Adrenal gland (tissue), 12 donors: Measurements from ENCODE around the gene MVB12B. TPM values are rescaled to one million over a fixed set of nuclear protein-coding genes. Genes with fewer than 3 reads are reported as not detected.

Source experiments
- DNase-seq, 7 donors: peaks; one replicate each; pipeline ENCODE4 v3.0.0-alpha.2; 2019 to 2020
- H3K27ac ChIP-seq, 5 donors: fragments of 200-600 bp; sonication (generic) in 4 of 5; 1 replicate in 3 of 5; 2 replicates in 2 of 5; pipeline versions ENCODE4 v1.5.1 to v1.8.0; 2016 to 2020; ENCODE audit warnings: mild to moderate bottlenecking in 1 of 5
- H3K27me3 ChIP-seq: fragments of 200-600 bp; 2 replicates; pipeline ENCODE4 v1.8.0; 2021
- H3K36me3 ChIP-seq, 2 donors: fragments of 200-600 bp; replicated peaks in 1 of 2; 1 replicate in 1 of 2; 2 replicates in 1 of 2; pipeline versions ENCODE4 v1.5.1 to v1.8.0; 2018 to 2022
- H3K4me1 ChIP-seq, 2 donors: fragments of 200-600 bp; replicated peaks in 1 of 2; 1 replicate in 1 of 2; 2 replicates in 1 of 2; pipeline versions ENCODE4 v1.5.1 to v1.8.0; 2018 to 2021
- H3K4me3 ChIP-seq, 4 donors: fragments of 200-600 bp; sonication (generic) in 3 of 4; one replicate each; pipeline ENCODE4 v1.5.1; 2016 to 2018
- H3K9me3 ChIP-seq, 3 donors: fragments of 200-600 bp; sonication (generic) in 1 of 3; replicated peaks in 1 of 3; 1 replicate in 2 of 3; 2 replicates in 1 of 3; pipeline versions ENCODE4 v1.5.1 to v1.8.0; 2016 to 2021
- CTCF ChIP-seq, 6 experiments: fragments of 450-650 bp in 4 of 6; fragments of 200-600 bp in 2 of 6; sonication (generic) in 1 of 6; IDR thresholded peaks; 1 replicate in 5 of 6; 2 replicates in 1 of 6; pipeline versions ENCODE4 v1.5.1 to v1.8.0; 2016 to 2021; ENCODE audit warnings: antibody characterized with exemption in 6 of 6, mild to moderate bottlenecking in 2 of 6, moderate library complexity in 1 of 6
- POLR2A ChIP-seq, 2 donors: fragments of 450-650 bp; IDR thresholded peaks; one replicate each; pipeline ENCODE4 v1.6.1; 2017; ENCODE audit warnings: antibody characterized with exemption in 2 of 2, mild to moderate bottlenecking in 2 of 2, moderate library complexity in 1 of 2
- WGBS, 4 donors: extraction: QIAGEN DNeasy Blood & Tissue Kit in 2 of 4; methylation state at CpG; one replicate each; pipeline versions ENCODE4 v1.1.5 to v1.1.7; 2013 to 2017; 5-methylcytosine and 5-hydroxymethylcytosine counted together
- intact Hi-C, 2 donors: fragments of 100-400 bp; cut with DNase I; formaldehyde crosslinking; loops; one replicate each; pipeline versions ENCODE4 v1.14.1 to v1.15.0; 2022 to 2023
- polyA plus RNA-seq, 3 donors: library from polyadenylated mRNA; stranded (reverse); fragments of 200-250 nt in 2 of 3; fragments of 350-450 nt in 1 of 3; fragmentation: Illumina TruSeq in 1 of 3; extraction: RNeasy Lipid Tissue Mini Kit (QIAGEN cat#74804) in 1 of 3; gene quantifications; one replicate each; pipeline ENCODE4 v1.2.3, GENCODE V29; 2013 to 2014
- total RNA-seq, 9 donors: library from RNA; depleted of rRNA in 4 of 9; stranded (reverse); fragments of >200 nt in 4 of 9; fragments of 120-200 nt in 1 of 9; fragmentation: NEBNext Ultra II Directional in 1 of 9; extraction: Animal tissue kit (Norgen Biotek cat#: 25700) in 1 of 9; gene quantifications; one replicate each; pipeline versions ENCODE4 v1.1.0 to v1.2.4, GENCODE V29; 2013 to 2023
- donor health status: healthy with polysubstance abuse.
- donor health status: Bipolar disorder and iron deficiency.
- donor health status: DM: yes; HTN: yes; CAD: no.
- donor health status: DM: no; HTN: no; CAD: no.
- donor health status: DM: no; HTN: no; CAD: no.
- donor health status: DM: yes; HTN: yes; CAD: no.

MVB12B gene
- total and polyA plus RNA-seq, 12 donors, result 3.7 to 20.5 (median 12.8) TPM

- Histone ChIP-seq H3K4me3 (no peak overlapping the region), H3K36me3 (no peaks in the 10 kb centered on the region), H3K27me3 (no peaks in the 10 kb centered on the region), H3K4me1 (no peaks in the 10 kb centered on the region), H3K27ac (no peak overlapping the region), H3K9me3 (no peaks in the 10 kb centered on the region)
- intact Hi-C loops, result no loop called here
- WGBS, 4 donors, result 86 to 91% (median 90%) methylated on average over 7 of the region's 7 CpGs
- DNase-seq, result no peak
- TF ChIP-seq POLR2A (IDR thresholded peaks at IDR 0.05), result no peak
- no peak for TF ChIP-seq CTCF (IDR thresholded peaks at IDR 0.05)
These were observed 86.9 kb downstream of the MVB12B start for GRCh38 chr9:126413391-126414068.

GRCh38 chr9:126415741-126416370 lies 89.2 kb downstream of the MVB12B start:
- Histone ChIP-seq H3K36me3 (no peaks in the 10 kb centered on the region), H3K27ac (no peak overlapping the region), H3K9me3 (no peaks in the 10 kb centered on the region), H3K27me3 (no peaks in the 10 kb centered on the region), H3K4me3 (no peak overlapping the region), H3K4me1 (no peaks in the 10 kb centered on the region)
- intact Hi-C loops, result no loop called here
- TF ChIP-seq CTCF (IDR thresholded peaks at IDR 0.05) (no peak), POLR2A (IDR thresholded peaks at IDR 0.05) (no peak)
- no peak for DNase-seq
- 88 to 89% (median 88%) methylated on average over 13 to 16 of the region's 16 CpGs for WGBS, 4 donors

- Histone ChIP-seq H3K27me3 (no peaks in the 10 kb centered on the region), H3K4me1 (no peaks in the 10 kb centered on the region), H3K36me3 (no peaks in the 10 kb centered on the region), H3K27ac (no peak overlapping the region), H3K9me3 (no peaks in the 10 kb centered on the region), H3K4me3 (no peak overlapping the region)
- intact Hi-C loops, result no loop called here
- DNase-seq, result no peak
- TF ChIP-seq CTCF (IDR thresholded peaks at IDR 0.05) (no peak), POLR2A (IDR thresholded peaks at IDR 0.05) (no peak)
These were observed 90.4 kb downstream of the MVB12B start for GRCh38 chr9:126417043-126417442.

- intact Hi-C loops, result no loop called here
These were observed 91.1 kb downstream of the MVB12B start for GRCh38 chr9:126417684-126418083.

More at GRCh38 chr9:126417684-126418083, 91.1 kb downstream of the MVB12B start:
- no peak for TF ChIP-seq POLR2A (IDR thresholded peaks at IDR 0.05)
- no peak for TF ChIP-seq CTCF (IDR thresholded peaks at IDR 0.05)
- Histone ChIP-seq H3K27me3 (no peaks in the 10 kb centered on the region), H3K27ac (no peak overlapping the region), H3K4me3 (no peak overlapping the region), H3K4me1 (no peaks in the 10 kb centered on the region), H3K36me3 (no peaks in the 10 kb centered on the region), H3K9me3 (no peaks in the 10 kb centered on the region)
- WGBS, 4 donors, result 96 to 100% (median 96%) methylated on average over 2 of the region's 2 CpGs
- no peak for DNase-seq
